CD8-positive, alpha-beta memory T cell (primary cell): ENCODE data around the gene PSORS1C2. TPM values are rescaled to one million over a fixed set of nuclear protein-coding genes. Genes with fewer than 3 reads are reported as not detected.

Source experiments
- CTCF ChIA-PET: fragments of 350-600 bp; sonication (Branson Sonifier 250); formaldehyde crosslinking; loops from one replicate; lab custom pipeline; 2021; ENCODE audit warnings: antibody characterized with exemption; lab: Charles Lee
- POLR2A ChIA-PET: fragments of 350-600 bp; sonication (Branson Sonifier 250); formaldehyde crosslinking; loops from one replicate; lab custom pipeline; 2021; ENCODE audit warnings: antibody characterized with exemption; lab: Charles Lee
- DNase-seq, 5 donors: peaks; one replicate each; pipeline versions ENCODE4 v3.0.0 to v3.0.0-alpha.2; 2020 to 2022; ENCODE audit warnings: mixed read lengths in 1 of 5
- H3K27ac ChIP-seq: one replicate; pipeline ENCODE4 v1.7.0; 2013; ENCODE audit warnings: low read depth, mild to moderate bottlenecking, low read length, moderate library complexity
- H3K27me3 ChIP-seq: 2 replicates; pipeline ENCODE4 v1.7.0; 2013; ENCODE audit warnings: low read length, mild to moderate bottlenecking; ENCODE audit not compliant: insufficient read depth, poor library complexity, severe bottlenecking
- H3K36me3 ChIP-seq: 2 replicates; pipeline ENCODE4 v1.7.0; 2013; ENCODE audit warnings: mild to moderate bottlenecking, low read length, moderate library complexity; ENCODE audit not compliant: insufficient read depth
- H3K4me1 ChIP-seq: 2 replicates; pipeline ENCODE4 v1.7.0; 2013; ENCODE audit warnings: mild to moderate bottlenecking, low read length, moderate library complexity; ENCODE audit not compliant: insufficient read depth
- H3K4me3 ChIP-seq: 2 replicates; pipeline ENCODE4 v1.7.0; 2013; ENCODE audit warnings: mild to moderate bottlenecking, low read length
- H3K9me3 ChIP-seq: 2 replicates; pipeline ENCODE4 v1.7.0; 2013; ENCODE audit warnings: mild to moderate bottlenecking, low read length
- H3K27ac Mint-ChIP-seq, 8 donors: one replicate each; pipeline ENCODE4 v1.8.0; 2020 to 2021; ENCODE audit warnings: mixed read lengths in 8 of 8, mild to moderate bottlenecking in 6 of 8, inconsistent platforms in 3 of 8, moderate library complexity in 3 of 8
- H3K27me3 Mint-ChIP-seq, 2 donors: one replicate each; pipeline ENCODE4 v1.8.0; 2020 to 2021; ENCODE audit warnings: mixed read lengths in 2 of 2, mild to moderate bottlenecking in 1 of 2, moderate library complexity in 1 of 2
- H3K36me3 Mint-ChIP-seq, 3 donors: one replicate each; pipeline ENCODE4 v1.8.0; 2020 to 2021; ENCODE audit warnings: mixed read lengths in 3 of 3, inconsistent platforms in 1 of 3, mild to moderate bottlenecking in 1 of 3
- H3K4me1 Mint-ChIP-seq, 3 donors: one replicate each; pipeline ENCODE4 v1.8.0; 2020 to 2021; ENCODE audit warnings: mixed read lengths in 3 of 3, inconsistent platforms in 1 of 3, mild to moderate bottlenecking in 1 of 3
- H3K4me3 Mint-ChIP-seq, 7 donors: one replicate each; pipeline ENCODE4 v1.8.0; 2020 to 2021; ENCODE audit warnings: mixed read lengths in 7 of 7, mild to moderate bottlenecking in 6 of 7, moderate library complexity in 4 of 7, inconsistent platforms in 2 of 7
- H3K9me3 Mint-ChIP-seq, 5 donors: one replicate each; pipeline ENCODE4 v1.8.0; 2020 to 2022; ENCODE audit warnings: mixed read lengths in 5 of 5, mild to moderate bottlenecking in 3 of 5, moderate library complexity in 2 of 5, inconsistent platforms in 1 of 5
- polyA plus RNA-seq: library from polyadenylated mRNA; unstranded; fragments of 300-500 nt; fragmentation: Illumina TruSeq; gene quantifications from one replicate; pipeline ENCODE4 v1.2.3, GENCODE V29; 2021
- total RNA-seq, 2 experiments: library from RNA; stranded (reverse); gene quantifications; one replicate each; pipeline ENCODE4 v1.2.3, GENCODE V29; 2021

PSORS1C2 gene
- total and polyA plus RNA-seq, 3 experiments from 2014 or later: not detected

DNA sequence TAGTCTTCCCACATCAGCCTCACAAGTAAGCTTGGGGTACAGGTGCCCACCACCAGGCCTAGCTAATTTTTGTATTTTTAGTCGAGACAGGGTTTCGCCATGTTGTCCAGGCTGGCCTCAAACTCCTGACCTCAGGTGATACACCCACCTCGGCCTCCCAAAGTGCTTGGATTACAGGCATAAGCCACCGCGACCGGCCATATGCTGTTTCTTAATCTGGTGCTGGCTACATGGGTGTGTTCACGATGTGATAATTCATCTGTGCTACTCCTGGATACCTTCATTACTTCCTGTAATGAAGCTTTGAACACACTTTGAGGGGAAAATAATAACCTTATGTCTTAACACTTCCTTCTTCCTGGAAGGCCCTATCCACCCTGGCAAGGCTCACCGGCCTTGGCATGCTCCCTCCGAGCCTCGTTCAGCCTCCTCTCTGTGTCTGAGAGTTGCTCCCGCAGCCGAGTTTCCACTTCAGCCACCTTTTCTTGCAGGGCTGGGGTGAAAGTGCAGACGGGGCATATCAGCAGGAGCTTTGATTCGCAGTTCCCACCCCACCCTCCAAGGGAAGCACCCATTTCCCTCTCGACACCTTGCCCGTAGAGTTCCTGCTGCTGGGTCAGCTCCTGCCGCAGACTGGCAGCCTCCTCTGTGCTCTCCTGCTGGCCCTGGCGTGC is 5.6 kb upstream of the PSORS1C2 start:
- Mint-ChIP-seq H3K36me3 (peaks cover 0 to 41% (median 2%) of the 10 kb centered on the region in 3 donors), H3K9me3 (no peaks in the 10 kb centered on the region), H3K4me1 (no peaks in the 10 kb centered on the region), H3K27me3 (no peaks in the 10 kb centered on the region), H3K4me3 (no peak overlapping the region), H3K27ac (peak overlapping the region in 2 of 8 donors; percentile 75 to 91)
- ChIA-PET POLR2A (no interaction called here), CTCF (no interaction called here)
- H3K27me3 ChIP-seq: no peaks in the 10 kb centered on the region
- H3K27ac ChIP-seq: no peak overlapping the region
- no peaks in the 10 kb centered on the region for H3K36me3 ChIP-seq
- no peak for DNase-seq
- no peaks in the 10 kb centered on the region for H3K4me1 ChIP-seq
- H3K9me3 ChIP-seq: no peaks in the 10 kb centered on the region
- H3K4me3 ChIP-seq: no peak overlapping the region

GRCh38 chr6:31143148-31143547 is 4.3 kb upstream of the PSORS1C2 start:
- ChIA-PET CTCF (no interaction called here), POLR2A (no interaction called here)
- DNase-seq: no peak
- Histone ChIP-seq H3K36me3 (no peaks in the 10 kb centered on the region), H3K4me1 (no peaks in the 10 kb centered on the region), H3K9me3 (no peaks in the 10 kb centered on the region), H3K27me3 (no peaks in the 10 kb centered on the region), H3K27ac (no peak overlapping the region), H3K4me3 (no peak overlapping the region)
- Mint-ChIP-seq H3K27ac (peak overlapping the region in 2 of 8 donors; percentile 73 to 77), H3K4me1 (no peaks in the 10 kb centered on the region), H3K4me3 (no peak overlapping the region), H3K9me3 (no peaks in the 10 kb centered on the region), H3K36me3 (peaks cover 0 to 38% (median 2%) of the 10 kb centered on the region in 3 donors), H3K27me3 (no peaks in the 10 kb centered on the region)

DNA sequence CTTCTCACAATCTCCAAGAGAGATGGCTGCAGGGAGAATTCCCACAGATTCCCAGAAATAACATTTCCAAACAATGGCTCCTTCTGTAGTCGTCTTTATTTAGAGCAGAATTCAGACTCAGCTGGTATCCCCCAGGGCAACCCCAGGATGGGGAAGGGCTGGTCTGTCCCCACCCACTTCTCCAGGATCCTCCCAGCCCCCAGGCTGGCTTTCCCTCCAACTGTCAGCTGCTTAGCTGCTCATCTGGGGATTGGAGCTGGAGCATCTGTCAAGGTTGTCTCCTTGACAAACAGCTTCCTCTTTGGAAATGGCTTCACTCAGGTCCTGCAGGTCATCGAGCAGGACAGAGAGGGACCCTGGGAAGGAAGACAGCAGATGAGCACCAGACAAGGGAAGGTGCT is 3.5 kb upstream of the PSORS1C2 start:
- POLR2A ChIA-PET: no interaction called here
- H3K27me3 Mint-ChIP-seq: no peaks in the 10 kb centered on the region

DNA sequence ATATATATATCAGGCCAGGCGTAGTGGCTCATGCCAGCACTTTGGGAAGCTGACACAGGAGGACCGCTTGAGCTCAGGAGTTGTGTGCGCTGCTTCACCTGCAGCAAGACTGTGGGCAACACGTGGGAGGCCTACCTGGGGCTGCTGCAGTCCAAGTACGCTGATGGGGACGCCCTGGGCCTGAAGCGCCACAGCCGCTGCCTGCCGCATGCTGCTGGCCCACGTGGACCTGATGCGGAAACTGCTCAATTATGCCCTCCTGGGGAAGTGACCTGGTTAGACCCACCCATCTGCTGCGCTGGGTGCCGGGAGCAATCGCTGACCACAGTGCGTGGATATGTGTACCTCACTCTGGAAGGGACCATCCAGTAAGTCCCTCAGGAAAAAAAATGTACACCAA is 1.8 kb upstream of the PSORS1C2 start:
- no peak for DNase-seq

More for the DNA sequence above, 3.5 kb upstream of the PSORS1C2 start:
- peaks cover 5% of the 10 kb centered on the region for H3K4me1 ChIP-seq
- H3K4me3 Mint-ChIP-seq: no peak overlapping the region
- DNase-seq: no peak
- peak overlapping the region in 2 of 8 donors; percentile 51 to 56 for H3K27ac Mint-ChIP-seq
- H3K27ac ChIP-seq: no peak overlapping the region
- H3K36me3 ChIP-seq: no peaks in the 10 kb centered on the region
- H3K4me1 Mint-ChIP-seq: peaks cover 4 to 5% (median 4%) of the 10 kb centered on the region in 3 donors
- CTCF ChIA-PET: interaction anchor here (13.1 kb wide), 1 partner anchor 225 kb away, joined by 80 read pairs; no protein-coding TSS in a partner anchor
- no peaks in the 10 kb centered on the region for H3K9me3 Mint-ChIP-seq
- peaks cover 0 to 34% (median 2%) of the 10 kb centered on the region in 3 donors for H3K36me3 Mint-ChIP-seq
- no peaks in the 10 kb centered on the region for H3K27me3 ChIP-seq
- no peaks in the 10 kb centered on the region for H3K9me3 ChIP-seq
- H3K4me3 ChIP-seq: no peak overlapping the region

DNA sequence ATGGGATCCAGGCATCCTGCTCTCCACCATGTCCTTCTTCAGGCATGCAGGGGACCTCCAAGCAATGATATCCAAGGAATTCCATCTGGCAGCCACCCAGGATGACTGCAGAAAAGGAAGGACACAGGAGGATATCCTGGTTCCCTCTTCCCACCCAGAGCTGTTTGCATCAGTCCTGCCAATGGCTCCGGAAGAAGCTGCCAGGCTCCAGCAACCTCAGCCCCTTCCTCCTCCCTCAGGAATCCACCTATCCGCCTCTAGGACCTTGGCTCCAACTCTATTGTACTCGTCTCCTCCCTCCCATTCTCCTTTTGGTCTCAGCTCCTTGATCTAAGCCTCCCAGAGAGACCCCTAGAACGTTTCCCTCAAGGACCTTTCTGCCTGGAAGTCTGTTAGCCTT is 733 bp upstream of the PSORS1C2 start:
- no peaks in the 10 kb centered on the region for H3K27me3 ChIP-seq
- no peaks in the 10 kb centered on the region for H3K36me3 ChIP-seq
- Mint-ChIP-seq H3K27me3 (no peaks in the 10 kb centered on the region), H3K27ac (peak overlapping the region in 1 of 8 donors; percentile 41), H3K4me1 (peaks cover 4 to 6% (median 5%) of the 10 kb centered on the region in 3 donors), H3K4me3 (no peak overlapping the region), H3K9me3 (no peaks in the 10 kb centered on the region), H3K36me3 (peaks cover 0 to 17% (median 0%) of the 10 kb centered on the region in 3 donors)
- DNase-seq: no peak
- peaks cover 5% of the 10 kb centered on the region for H3K4me1 ChIP-seq
- CTCF ChIA-PET: interaction anchor here (1.0 to 13.1 kb wide), 5 partner anchors 10 to 228 kb away, joined by 3 to 80 read pairs (median 10); no protein-coding TSS in a partner anchor
- no peak overlapping the region for H3K27ac ChIP-seq
- no peaks in the 10 kb centered on the region for H3K9me3 ChIP-seq
- POLR2A ChIA-PET: no interaction called here
- H3K4me3 ChIP-seq: no peak overlapping the region

More for the DNA sequence above, 1.8 kb upstream of the PSORS1C2 start:
- POLR2A ChIA-PET: no interaction called here
- Histone ChIP-seq H3K36me3 (no peaks in the 10 kb centered on the region), H3K27ac (no peak overlapping the region), H3K9me3 (no peaks in the 10 kb centered on the region), H3K4me1 (peaks cover 5% of the 10 kb centered on the region), H3K27me3 (no peaks in the 10 kb centered on the region), H3K4me3 (no peak overlapping the region)
- no peak overlapping the region for H3K27ac Mint-ChIP-seq
- no peaks in the 10 kb centered on the region for H3K27me3 Mint-ChIP-seq
- CTCF ChIA-PET: interaction anchor here (1.8 to 13.1 kb wide), 3 partner anchors 19 to 227 kb away, joined by 3 to 80 read pairs (median 27); no protein-coding TSS in a partner anchor
- H3K36me3 Mint-ChIP-seq: peaks cover 0 to 25% (median 0%) of the 10 kb centered on the region in 3 donors
- no peaks in the 10 kb centered on the region for H3K9me3 Mint-ChIP-seq
- no peak overlapping the region for H3K4me3 Mint-ChIP-seq
- H3K4me1 Mint-ChIP-seq: peaks cover 4 to 6% (median 5%) of the 10 kb centered on the region in 3 donors

DNA sequence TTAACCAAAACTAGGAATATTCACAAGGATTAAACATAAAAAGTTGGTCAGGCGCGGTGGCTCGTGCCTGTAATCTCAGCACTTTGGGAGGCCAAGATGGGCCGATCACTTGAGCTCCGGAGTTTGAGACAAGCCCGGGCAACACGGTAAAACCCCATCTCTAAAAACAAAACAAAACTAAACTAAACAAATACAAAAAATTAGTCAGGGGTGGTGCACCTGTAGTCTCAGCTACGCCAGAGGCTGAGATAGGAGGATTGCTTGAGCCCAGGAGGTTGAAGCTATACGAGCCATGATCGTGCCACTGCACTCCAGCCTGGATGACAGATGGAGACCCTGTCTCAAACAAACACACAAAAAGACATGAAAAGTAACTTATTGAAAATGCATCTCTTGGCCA is 3.2 kb downstream of the PSORS1C2 start:
- peaks cover 4 to 6% (median 5%) of the 10 kb centered on the region in 3 donors for H3K4me1 Mint-ChIP-seq

GRCh38 chr6:31132806-31133205 is 6.1 kb downstream of the PSORS1C2 start:
- Mint-ChIP-seq H3K9me3 (no peaks in the 10 kb centered on the region), H3K27me3 (peaks cover 5 to 7% of the 10 kb centered on the region in 2 donors), H3K4me3 (no peak overlapping the region), H3K27ac (no peak overlapping the region), H3K4me1 (peaks cover 11% of the 10 kb centered on the region in 3 donors), H3K36me3 (no peaks in the 10 kb centered on the region)
- peaks cover 4% of the 10 kb centered on the region for H3K4me1 ChIP-seq
- H3K27ac ChIP-seq: no peak overlapping the region
- no peaks in the 10 kb centered on the region for H3K36me3 ChIP-seq
- no peak for DNase-seq
- H3K27me3 ChIP-seq: peaks cover 4% of the 10 kb centered on the region
- H3K9me3 ChIP-seq: no peaks in the 10 kb centered on the region
- ChIA-PET POLR2A (no interaction called here), CTCF (interaction anchor here (0.7 to 13.1 kb wide), 3 partner anchors 46 to 235 kb away, joined by 3 to 80 read pairs (median 4); no protein-coding TSS in a partner anchor)
- no peak overlapping the region for H3K4me3 ChIP-seq

More for the DNA sequence above, 3.2 kb downstream of the PSORS1C2 start:
- H3K27me3 ChIP-seq: peaks cover 4% of the 10 kb centered on the region
- H3K4me1 ChIP-seq: peaks cover 5% of the 10 kb centered on the region
- H3K36me3 Mint-ChIP-seq: no peaks in the 10 kb centered on the region
- H3K27ac ChIP-seq: no peak overlapping the region
- no peak overlapping the region for H3K4me3 ChIP-seq
- no peak overlapping the region for H3K27ac Mint-ChIP-seq
- ChIA-PET POLR2A (no interaction called here), CTCF (interaction anchor here (1.9 to 13.1 kb wide), 3 partner anchors 12 to 232 kb away, joined by 6 to 80 read pairs (median 27); no protein-coding TSS in a partner anchor)
- H3K36me3 ChIP-seq: no peaks in the 10 kb centered on the region
- H3K4me3 Mint-ChIP-seq: no peak overlapping the region
- H3K9me3 ChIP-seq: no peaks in the 10 kb centered on the region
- H3K9me3 Mint-ChIP-seq: no peaks in the 10 kb centered on the region
- H3K27me3 Mint-ChIP-seq: peaks cover 0 to 2% of the 10 kb centered on the region in 2 donors
- DNase-seq: no peak

DNA sequence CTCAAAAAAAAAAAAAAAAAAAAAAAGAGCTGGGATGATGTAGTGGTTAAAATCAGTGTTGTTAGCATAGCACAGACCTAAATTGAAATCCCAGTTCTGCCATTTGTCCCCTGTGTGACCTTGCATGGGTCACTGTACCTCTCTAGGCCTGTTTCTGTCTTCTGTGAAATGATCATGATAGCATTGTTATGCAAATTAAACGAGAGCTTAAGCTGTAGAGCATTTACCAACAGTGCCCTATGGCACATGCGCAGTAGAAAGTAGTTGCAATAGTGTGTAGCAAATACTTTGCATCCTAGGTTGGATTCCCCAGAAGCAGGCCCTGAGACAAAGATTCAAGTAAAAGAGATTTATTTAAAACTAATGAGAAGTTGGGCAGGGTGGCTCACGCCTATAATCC is 7.3 kb downstream of the PSORS1C2 start:
- ChIA-PET CTCF (interaction anchor here (13.1 kb wide), 1 partner anchor 236 kb away, joined by 80 read pairs; no protein-coding TSS in a partner anchor), POLR2A (interaction anchor here (0.7 kb wide), 1 partner anchor 79 kb away, joined by 6 read pairs; no protein-coding TSS in a partner anchor)
- Mint-ChIP-seq H3K27ac (peak overlapping the region in 1 of 8 donors; percentile 52), H3K4me1 (peaks cover 6 to 7% (median 6%) of the 10 kb centered on the region in 3 donors), H3K4me3 (no peak overlapping the region), H3K27me3 (peaks cover 5 to 7% of the 10 kb centered on the region in 2 donors), H3K9me3 (no peaks in the 10 kb centered on the region), H3K36me3 (no peaks in the 10 kb centered on the region)
- H3K4me3 ChIP-seq: no peak overlapping the region
- no peaks in the 10 kb centered on the region for H3K9me3 ChIP-seq
- H3K4me1 ChIP-seq: no peaks in the 10 kb centered on the region
- H3K27ac ChIP-seq: no peak overlapping the region
- no peak for DNase-seq
- no peaks in the 10 kb centered on the region for H3K36me3 ChIP-seq
- peaks cover 4% of the 10 kb centered on the region for H3K27me3 ChIP-seq
